RWPE2 (cell line): ENCODE data around the gene DAPK2.
"Not testable (repeated sequence)": the region's sequence is repeated elsewhere in the genome, so short reads cannot be mapped to it uniquely, and the experiment has no call there.

Source experiments
- ATAC-seq: fragments of 200-7000 bp; cut with Tn5 transposase; 3 replicates; pipeline ENCODE4 v1.9.1; 2021; ENCODE audit warnings: low read depth
- DNase-seq: peaks from one replicate; pipeline ENCODE4 v3.0.0-alpha.2; 2020; ENCODE audit warnings: low spot score
- H3K27ac ChIP-seq: fragments of 450-650 bp; 2 replicates; pipeline ENCODE4 v1.5.1; 2017; ENCODE audit warnings: mild to moderate bottlenecking; ENCODE audit not compliant: poor library complexity, severe bottlenecking
- H3K27me3 ChIP-seq: fragments of 250-450 bp; sonication (Bioruptor Pico); 2 replicates; pipeline ENCODE4 v1.5.1; 2021; ENCODE audit warnings: mild to moderate bottlenecking, moderate library complexity; ENCODE audit not compliant: insufficient read depth, poor library complexity, severe bottlenecking
- H3K36me3 ChIP-seq: fragments of 250-450 bp; sonication (Bioruptor Pico); 2 replicates; pipeline ENCODE4 v1.5.1; 2020; ENCODE audit warnings: low read depth, mild to moderate bottlenecking, moderate library complexity
- H3K4me1 ChIP-seq: fragments of 250-450 bp; sonication (Bioruptor Pico); 2 replicates; pipeline ENCODE4 v1.5.1; 2021; ENCODE audit warnings: mild to moderate bottlenecking, moderate library complexity; ENCODE audit not compliant: insufficient read depth, poor library complexity, severe bottlenecking
- H3K4me3 ChIP-seq: fragments of 250-450 bp; sonication (Bioruptor Pico); 2 replicates; pipeline ENCODE4 v1.5.1; 2021; ENCODE audit warnings: mild to moderate bottlenecking, moderate library complexity; ENCODE audit not compliant: severe bottlenecking
- H3K9me3 ChIP-seq: fragments of 250-450 bp; sonication (Bioruptor Pico); 2 replicates; pipeline ENCODE4 v1.5.1; 2021; ENCODE audit warnings: mild to moderate bottlenecking, moderate library complexity; ENCODE audit not compliant: severe bottlenecking
- CTCF ChIP-seq: fragments of 450-650 bp; IDR thresholded peaks from one replicate; pipeline ENCODE4 v1.5.1; 2017; ENCODE audit warnings: mild to moderate bottlenecking, moderate library complexity; ENCODE audit not compliant: poor library complexity, severe bottlenecking

DAPK2 gene

GRCh38 chr15:64068133-64068532 lies 21.8 kb upstream of the DAPK2 start:
- ATAC-seq (no peak), DNase-seq (no peak)
- TF ChIP-seq CTCF, result no peak
- no peaks in the 10 kb centered on the region for H3K9me3 ChIP-seq
- no peaks in the 10 kb centered on the region for H3K27me3 ChIP-seq
- H3K4me3 ChIP-seq, result no peak overlapping the region
- peaks cover 3% of the 10 kb centered on the region for H3K4me1 ChIP-seq
- no peak overlapping the region for H3K27ac ChIP-seq
- H3K36me3 ChIP-seq, result peaks cover 15% of the 10 kb centered on the region

GRCh38 chr15:64067564-64068030 lies 21.3 kb upstream of the DAPK2 start:
- H3K27ac ChIP-seq, result no peak overlapping the region
- H3K27me3 ChIP-seq, result no peaks in the 10 kb centered on the region
- ATAC-seq (peak; percentile 77), DNase-seq (no peak)
- H3K4me1 ChIP-seq, result peaks cover 3% of the 10 kb centered on the region
- H3K9me3 ChIP-seq, result no peaks in the 10 kb centered on the region
- H3K36me3 ChIP-seq, result peaks cover 10% of the 10 kb centered on the region
- H3K4me3 ChIP-seq, result no peak overlapping the region
- TF ChIP-seq CTCF, result peak; percentile 98

GRCh38 chr15:64066451-64066850 lies 20.2 kb upstream of the DAPK2 start:
- Histone ChIP-seq H3K9me3 (no peaks in the 10 kb centered on the region), H3K27ac (no peak overlapping the region), H3K27me3 (no peaks in the 10 kb centered on the region), H3K36me3 (no peaks in the 10 kb centered on the region; the same call in 1 of the 2 replicates), H3K4me3 (no peak overlapping the region), H3K4me1 (no peaks in the 10 kb centered on the region)
- no peak for TF ChIP-seq CTCF
- no peak for ATAC-seq
- no peak for DNase-seq

- DNase-seq (no peak), ATAC-seq (no peak)
- no peak for TF ChIP-seq CTCF
- H3K36me3 ChIP-seq, result no peaks in the 10 kb centered on the region
- no peaks in the 10 kb centered on the region for H3K27me3 ChIP-seq
- no peak overlapping the region for H3K4me3 ChIP-seq
- H3K4me1 ChIP-seq, result peaks cover 8% of the 10 kb centered on the region
- H3K9me3 ChIP-seq, result no peaks in the 10 kb centered on the region
- H3K27ac ChIP-seq, result no peak overlapping the region
These were observed 14.4 kb upstream of the DAPK2 start for GRCh38 chr15:64060716-64061115.

- not testable (repeated sequence) for H3K9me3 ChIP-seq, H3K4me1 ChIP-seq, H3K36me3 ChIP-seq, ATAC-seq, H3K4me3 ChIP-seq, DNase-seq, H3K27ac ChIP-seq, H3K27me3 ChIP-seq
These were observed 12.8 kb upstream of the DAPK2 start for GRCh38 chr15:64059104-64059503.
